HCT116 (cell line): ENCODE data around the gene SLC35C1. TPM values are rescaled to one million over a fixed set of nuclear protein-coding genes. Genes with fewer than 3 reads are reported as not detected.

Source experiments
- ATAC-seq: fragments of 200-7000 bp; cut with Tn5 transposase; 2 replicates; pipeline ENCODE4 v1.9.1; 2020; ENCODE audit warnings: mild to moderate bottlenecking, moderate library complexity
- BruUV-seq: library from RNA; stranded (reverse); fragments of 400-500 nt; replicated peaks from 2 replicates; lab custom pipeline; 2021; lab: Mats Ljungman, UMichigan
- CTCF ChIA-PET: fragments of 300-600 bp; sonication (Branson Sonifier 250); formaldehyde crosslinking; loops from one replicate; lab custom pipeline; 2021; ENCODE audit warnings: antibody characterized with exemption; lab: Charles Lee
- POLR2A ChIA-PET: fragments of 300-600, 350-600 bp; sonication (Branson Sonifier 250); formaldehyde crosslinking; loops from one replicate; lab custom pipeline; 2021; ENCODE audit warnings: antibody characterized with exemption; lab: Charles Lee
- RAD21 ChIA-PET, 2 experiments: fragments of 300-600 bp; sonication (Branson Sonifier 250); formaldehyde crosslinking; loops; one replicate each; lab custom pipeline; 2023; ENCODE audit warnings: low total read pairs in 2 of 2; ENCODE audit not compliant: uncharacterized antibody in 2 of 2, unreplicated experiment in 2 of 2, low non-redundant PET in 1 of 2; lab: Charles Lee
- DNase-seq: peaks from one replicate; pipeline ENCODE4 v3.0.0-alpha.2; 2010; ENCODE audit warnings: low read depth, low spot score
- H2AFZ ChIP-seq: fragments of 200-600 bp; shearing (Covaris generic), sonication (generic); 2 replicates; pipeline ENCODE4 v1.6.1; 2017; ENCODE audit warnings: low read depth, mixed run types, mixed read lengths, antibody characterized with exemption, low read length; ENCODE audit not compliant: poor library complexity, severe bottlenecking
- H3K27ac ChIP-seq: 2 replicates; pipeline ENCODE4 v1.5.1; 2012; ENCODE audit warnings: low read depth, low read length
- H3K27me3 ChIP-seq: fragments of 200-600 bp; sonication (generic); 2 replicates; pipeline ENCODE4 v1.6.1; 2016; ENCODE audit warnings: mixed run types, low read length, mixed read lengths; ENCODE audit not compliant: insufficient read depth
- H3K36me3 ChIP-seq, 2 experiments: fragments of 200-500 bp in 1 of 2; fragments of 200-600 bp in 1 of 2; sonication (Bioruptor generic) in 1 of 2; sonication (generic) in 1 of 2; 2 replicates each; pipeline versions ENCODE4 v1.5.1 to v1.6.1; 2014 to 2016; ENCODE audit warnings: low read length in 2 of 2, inconsistent platforms in 1 of 2, mixed read lengths in 1 of 2, mixed run types in 1 of 2; ENCODE audit not compliant: insufficient read depth in 2 of 2, control insufficient read depth in 1 of 2
- H3K4me1 ChIP-seq, 2 experiments: fragments of 200-600 bp in 1 of 2; sonication (generic) in 1 of 2; 2 replicates each; pipeline versions ENCODE4 v1.5.1 to v1.6.1; 2012 to 2017; ENCODE audit warnings: low read length in 2 of 2, inconsistent platforms in 1 of 2, mild to moderate bottlenecking in 1 of 2, mixed read lengths in 1 of 2, mixed run types in 1 of 2, moderate library complexity in 1 of 2; ENCODE audit not compliant: insufficient read depth in 2 of 2, control insufficient read depth in 1 of 2
- H3K4me2 ChIP-seq: fragments of 200-600 bp; sonication (generic); 2 replicates; pipeline ENCODE4 v1.6.1; 2017; ENCODE audit warnings: mixed run types, low read length, mixed read lengths
- H3K4me3 ChIP-seq, 2 experiments: fragments of 200-600 bp in 1 of 2; sonication (generic) in 1 of 2; replicated peaks in 1 of 2; 2 replicates each; pipeline ENCODE4 v1.5.1; 2011 to 2016; ENCODE audit warnings: low read length in 2 of 2, control low read depth in 1 of 2, low read depth in 1 of 2, mild to moderate bottlenecking in 1 of 2, mixed read lengths in 1 of 2, mixed run types in 1 of 2
- H3K79me2 ChIP-seq: fragments of 200-600 bp; sonication (generic); 2 replicates; pipeline ENCODE4 v1.6.1; 2017; ENCODE audit warnings: mild to moderate bottlenecking, mixed run types, low read length, moderate library complexity, mixed read lengths; ENCODE audit not compliant: insufficient read depth
- H3K9ac ChIP-seq: fragments of 200-600 bp; sonication (generic); 2 replicates; pipeline ENCODE4 v1.6.1; 2016; ENCODE audit warnings: low read length, mixed read lengths
- H3K9me2 ChIP-seq: fragments of 200-600 bp; sonication (generic), shearing (Covaris generic); 2 replicates; pipeline ENCODE4 v1.6.1; 2017; ENCODE audit warnings: mixed run types, mild to moderate bottlenecking, moderate library complexity; ENCODE audit not compliant: insufficient read depth
- H3K9me3 ChIP-seq, 2 experiments: fragments of 200-500 bp in 1 of 2; fragments of 200-600 bp in 1 of 2; sonication (Bioruptor generic) in 1 of 2; sonication (generic) in 1 of 2; 2 replicates each; pipeline ENCODE4 v1.6.1; 2014 to 2017; ENCODE audit warnings: low read length in 2 of 2, mixed read lengths in 2 of 2, inconsistent platforms in 1 of 2, low read depth in 1 of 2, mild to moderate bottlenecking in 1 of 2, mixed run types in 1 of 2, moderate library complexity in 1 of 2; ENCODE audit not compliant: control insufficient read depth in 1 of 2, insufficient read depth in 1 of 2
- H4K20me1 ChIP-seq: fragments of 200-600 bp; sonication (generic), shearing (Covaris generic); 2 replicates; pipeline ENCODE4 v1.6.1; 2017; ENCODE audit warnings: mixed run types, mild to moderate bottlenecking, moderate library complexity; ENCODE audit not compliant: insufficient read depth
- CBX3 ChIP-seq: IDR thresholded peaks from 2 replicates; pipeline ENCODE4 v1.6.1; 2012; ENCODE audit warnings: low read depth
- CEBPB ChIP-seq: IDR thresholded peaks from 2 replicates; pipeline ENCODE4 v1.6.1; 2012; ENCODE audit warnings: low read depth
- CTCF ChIP-seq, 3 experiments: fragments of 200-600 bp in 1 of 3; sonication (generic) in 1 of 3; IDR thresholded peaks in 2 of 3; conservative IDR thresholded peaks in 1 of 3; 2 replicates each; pipeline ENCODE4 v1.5.1; 2012 to 2017; ENCODE audit warnings: low read depth in 2 of 3, low read length in 2 of 3, antibody characterized with exemption in 1 of 3, borderline replicate concordance in 1 of 3, control low read depth in 1 of 3, mild to moderate bottlenecking in 1 of 3, mixed read lengths in 1 of 3, mixed run types in 1 of 3, moderate library complexity in 1 of 3; ENCODE audit not compliant: insufficient read depth in 1 of 3
- EGR1 ChIP-seq: IDR thresholded peaks from 2 replicates; pipeline ENCODE4 v1.6.1; 2012; ENCODE audit warnings: low read depth
- ELF1 ChIP-seq: IDR thresholded peaks from 2 replicates; pipeline ENCODE4 v1.6.1; 2012; ENCODE audit warnings: low read depth, borderline replicate concordance
- EZH2 ChIP-seq: fragments of 200-600 bp; sonication (generic); IDR thresholded peaks from 2 replicates; pipeline ENCODE4 v1.6.1; 2017; ENCODE audit warnings: antibody characterized with exemption, mixed run types
- EZH2phosphoT487 ChIP-seq: fragments of 200-600 bp; IDR thresholded peaks from 2 replicates; pipeline ENCODE4 v1.6.1; 2018; ENCODE audit warnings: antibody characterized with exemption, borderline replicate concordance
- FOSL1 ChIP-seq: IDR thresholded peaks from 2 replicates; pipeline ENCODE4 v1.6.1; 2012; ENCODE audit warnings: low read depth
- MAX ChIP-seq: IDR thresholded peaks from 2 replicates; pipeline ENCODE4 v1.6.1; 2012
- REST ChIP-seq: IDR thresholded peaks from 2 replicates; pipeline ENCODE4 v1.6.1; 2012; ENCODE audit warnings: low read depth
- SIN3A ChIP-seq: IDR thresholded peaks from 2 replicates; pipeline ENCODE4 v1.6.1; 2012; ENCODE audit warnings: low read depth
- TCF7L2 ChIP-seq: IDR thresholded peaks from 2 replicates; pipeline ENCODE4 v1.7.0; 2011; ENCODE audit warnings: borderline replicate concordance, inconsistent platforms; ENCODE audit not compliant: insufficient read depth, insufficient read length; ENCODE audit errors: extremely low read depth
- ZBTB33 ChIP-seq: IDR thresholded peaks from 2 replicates; pipeline ENCODE4 v1.6.1; 2011; ENCODE audit warnings: mild to moderate bottlenecking, low read length, moderate library complexity; ENCODE audit not compliant: insufficient replicate concordance; ENCODE audit errors: extremely low read depth
- ZFX ChIP-seq: fragments of 450-650 bp; IDR thresholded peaks from 2 replicates; pipeline ENCODE4 v1.6.1; 2017
- ZNF274 ChIP-seq: fragments of 200-500 bp; sonication (Bioruptor generic); IDR thresholded peaks from 2 replicates; pipeline ENCODE4 v1.6.1; 2014; ENCODE audit warnings: mild to moderate bottlenecking, low read depth, low read length, inconsistent platforms
- intact Hi-C: fragments of 100-400 bp; cut with micrococcal nuclease; formaldehyde crosslinking; loops from 2 replicates; pipeline ENCODE4 v1.10.0; 2022
- total RNA-seq: library from RNA; stranded (reverse); gene quantifications from one replicate; pipeline ENCODE4 v1.2.1, GENCODE V29; 2021; ENCODE audit not compliant: unreplicated experiment

The SLC35C1 gene
- total RNA-seq, 1 experiment from 2014 or later, result 18.2 TPM

- no peak overlapping the region for H3K9ac ChIP-seq
- no peak overlapping the region for H3K4me2 ChIP-seq
- no TSS peak for BruUV-seq
- no peaks in the 10 kb centered on the region for H3K9me2 ChIP-seq
- no peak for DNase-seq
- H3K9me3 ChIP-seq, result no peaks in the 10 kb centered on the region
- H3K4me3 ChIP-seq, result no peak overlapping the region
- no peaks in the 10 kb centered on the region for H4K20me1 ChIP-seq
- RAD21 ChIA-PET, result interaction anchor here in 1 of 2 experiments (0.6 kb wide), 1 partner anchor 471 kb away, joined by 6 read pairs; no protein-coding TSS in a partner anchor
- H2AFZ ChIP-seq, result no peak overlapping the region
- no peaks in the 10 kb centered on the region; the same call in 1 of the 2 replicates for H3K27me3 ChIP-seq
- TF ChIP-seq CEBPB, result no peak
- no peak for TF ChIP-seq ZBTB33
- no peak for TF ChIP-seq MAX
- TF ChIP-seq CTCF (IDR thresholded peaks at IDR 0.05 in 2 of 3, conservative IDR thresholded peaks at IDR 0.05 in 1 of 3; ENCODE audit: borderline replicate concordance in 1 of 3, insufficient read depth in 1 of 3, low read depth in 2 of 3, low read length in 2 of 3), result no peak
- TF ChIP-seq SIN3A, result no peak
- TF ChIP-seq EZH2, result no peak
- no peak for TF ChIP-seq ZFX
- TF ChIP-seq ZNF274, result no peak
- TF ChIP-seq REST, result no peak
- no peak for TF ChIP-seq EZH2phosphoT487
- TF ChIP-seq FOSL1, result no peak
- TF ChIP-seq CBX3, result no peak
- no peak for TF ChIP-seq ELF1
- no peak for TF ChIP-seq TCF7L2
- TF ChIP-seq EGR1, result no peak
- POLR2A ChIA-PET, result interaction anchor here (0.7 kb wide), 1 partner anchor 395 kb away, joined by 3 read pairs; no protein-coding TSS in a partner anchor
- H3K4me1 ChIP-seq, result no peaks in the 10 kb centered on the region; a peak in 1 of 4 replicates
- CTCF ChIA-PET, result no interaction called here
- intact Hi-C loops, result no loop called here
- no peaks in the 10 kb centered on the region for H3K79me2 ChIP-seq
- no peak overlapping the region for H3K27ac ChIP-seq
- no peaks in the 10 kb centered on the region for H3K36me3 ChIP-seq
- ATAC-seq, result no peak
These were observed 38.5 kb upstream of the SLC35C1 start for GRCh38 chr11:45766469-45766868.
